Gastroesophageal sphincter (tissue), 3 donors: ENCODE results near the gene VGF.

Source experiments
- CTCF ChIP-seq, 4 experiments: fragments of 200-600 bp in 2 of 4; fragments of 450-650 bp in 2 of 4; sonication (generic) in 1 of 4; IDR thresholded peaks; one replicate each; pipeline ENCODE4 v1.5.1; 2017 to 2019; ENCODE audit warnings: antibody characterized with exemption in 4 of 4, mild to moderate bottlenecking in 2 of 4, moderate library complexity in 2 of 4
- POLR2A ChIP-seq, 2 donors: fragments of 450-650 bp; IDR thresholded peaks; one replicate each; pipeline ENCODE4 v1.6.1; 2017; ENCODE audit warnings: antibody characterized with exemption in 2 of 2, mild to moderate bottlenecking in 2 of 2, moderate library complexity in 1 of 2
- POLR2AphosphoS5 ChIP-seq: sonication (generic); formaldehyde crosslinking; IDR thresholded peaks from one replicate; pipeline ENCODE4 v1.6.1; 2017; ENCODE audit warnings: antibody characterized with exemption

DNA sequence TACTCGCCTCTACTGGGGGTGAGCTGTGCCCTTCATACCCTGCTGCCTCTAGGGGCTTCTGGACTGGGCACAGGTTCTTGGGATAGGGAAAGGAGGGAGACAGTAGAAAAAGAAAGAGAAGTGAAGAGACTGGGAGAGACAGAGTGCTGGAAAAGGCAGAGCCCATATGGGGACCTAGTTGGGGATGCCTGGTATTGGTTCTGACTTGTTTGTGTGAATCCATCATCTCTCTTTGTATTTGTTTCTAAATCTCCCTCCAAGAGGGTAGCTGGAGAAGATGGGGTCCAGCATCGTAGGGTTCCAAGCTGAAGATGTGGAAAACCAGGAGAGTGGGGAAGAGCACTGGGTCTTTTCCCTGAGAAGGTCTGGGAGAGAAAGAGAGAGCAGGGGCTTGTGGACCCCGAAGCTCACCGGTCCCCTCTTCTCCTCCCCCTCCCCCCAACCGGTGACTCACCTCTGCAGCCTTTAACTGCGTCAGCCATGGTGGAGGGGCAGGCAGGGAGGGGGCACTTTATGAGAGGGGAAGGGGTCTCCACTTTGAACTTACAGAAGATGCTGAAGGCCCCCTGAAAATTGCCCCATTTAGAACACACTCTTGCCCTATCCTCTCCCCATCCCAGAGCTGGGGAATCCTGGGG lies 3.2 kb upstream of the VGF start:
- no peak for TF ChIP-seq CTCF (IDR thresholded peaks at IDR 0.05)
- no peak for TF ChIP-seq POLR2A (IDR thresholded peaks at IDR 0.05)
- TF ChIP-seq POLR2AphosphoS5: no peak
